ENCODE data around the gene HSD17B10.
"Not testable (repeated sequence)": the region's sequence is repeated elsewhere in the genome, so short reads cannot be mapped to it uniquely, and the experiment has no call there.

The HSD17B10 gene

GRCh38 chrX:53476371-53476770 lies 42.2 kb upstream of the HSD17B10 start:
- Mint-ChIP-seq H3K27me3 (ENCODE audit: low read depth) (peaks cover 11% of the 10 kb centered on the region), H3K9me3 (peaks cover 29% of the 10 kb centered on the region), H3K36me3 (ENCODE audit: low read depth) (peaks cover 4% of the 10 kb centered on the region), H3K4me1 (no peaks in the 10 kb centered on the region), H3K27ac (no peak overlapping the region), H3K4me3 (no peak overlapping the region)
- no peak for TF ChIP-seq CTCF (IDR thresholded peaks at IDR 0.05; ENCODE audit: unreplicated experiment in 3 of 3)

GRCh38 chrX:53474707-53475106 lies 40.5 kb upstream of the HSD17B10 start:
- H3K4me1 Mint-ChIP-seq, result no peaks in the 10 kb centered on the region

GRCh38 chrX:53471346-53471745 lies 37.2 kb upstream of the HSD17B10 start:
- Mint-ChIP-seq H3K36me3 (ENCODE audit: low read depth) (no peaks in the 10 kb centered on the region), H3K4me1 (no peaks in the 10 kb centered on the region), H3K27me3 (ENCODE audit: low read depth) (peaks cover 18% of the 10 kb centered on the region), H3K27ac (no peak overlapping the region), H3K9me3 (peaks cover 21% of the 10 kb centered on the region), H3K4me3 (no peak overlapping the region)
- no peak for TF ChIP-seq CTCF (IDR thresholded peaks at IDR 0.05; ENCODE audit: unreplicated experiment in 3 of 3)

More at GRCh38 chrX:53474707-53475106, 40.5 kb upstream of the HSD17B10 start:
- peaks cover 18% of the 10 kb centered on the region for H3K27me3 Mint-ChIP-seq (ENCODE audit: low read depth)
- H3K4me3 Mint-ChIP-seq, result no peak overlapping the region
- H3K36me3 Mint-ChIP-seq (ENCODE audit: low read depth), result peaks cover 4% of the 10 kb centered on the region
- H3K27ac Mint-ChIP-seq, result no peak overlapping the region
- peaks cover 36% of the 10 kb centered on the region for H3K9me3 Mint-ChIP-seq
- no peak for TF ChIP-seq CTCF (IDR thresholded peaks at IDR 0.05; ENCODE audit: unreplicated experiment in 3 of 3)

GRCh38 chrX:53468659-53469058 lies 34.5 kb upstream of the HSD17B10 start:
- not testable (repeated sequence) for H3K4me3 Mint-ChIP-seq; H3K4me1 Mint-ChIP-seq; H3K36me3 Mint-ChIP-seq (ENCODE audit: low read depth); H3K27ac Mint-ChIP-seq
- Mint-ChIP-seq H3K27me3 (ENCODE audit: low read depth) (peaks cover 18% of the 10 kb centered on the region), H3K9me3 (peaks cover 12% of the 10 kb centered on the region)

GRCh38 chrX:53458082-53458481 lies 23.9 kb upstream of the HSD17B10 start:
- H3K9me3 Mint-ChIP-seq, result peaks cover 10% of the 10 kb centered on the region
- H3K4me3 Mint-ChIP-seq, result no peak overlapping the region
- no peaks in the 10 kb centered on the region for H3K27me3 Mint-ChIP-seq (ENCODE audit: low read depth)
- no peak overlapping the region for H3K27ac Mint-ChIP-seq
- TF ChIP-seq CTCF (IDR thresholded peaks at IDR 0.05; ENCODE audit: unreplicated experiment in 3 of 3), result no peak
- no peaks in the 10 kb centered on the region for H3K36me3 Mint-ChIP-seq (ENCODE audit: low read depth)
- H3K4me1 Mint-ChIP-seq, result no peaks in the 10 kb centered on the region

GRCh38 chrX:53456254-53456653 lies 22.1 kb upstream of the HSD17B10 start:
- Mint-ChIP-seq H3K4me1 (no peaks in the 10 kb centered on the region), H3K4me3 (no peak overlapping the region), H3K9me3 (peaks cover 9% of the 10 kb centered on the region), H3K36me3 (ENCODE audit: low read depth) (no peaks in the 10 kb centered on the region), H3K27me3 (ENCODE audit: low read depth) (no peaks in the 10 kb centered on the region), H3K27ac (no peak overlapping the region)
- TF ChIP-seq CTCF (IDR thresholded peaks at IDR 0.05; ENCODE audit: unreplicated experiment in 3 of 3), result no peak
